WI38 (cell line): ENCODE data around the gene ETF1.
A peak's percentile ranks its signal among the peaks of the same experiment; 100 is the strongest.

Source experiments
- H3K4me3 ChIP-seq: 2 replicates; pipeline ENCODE4 v1.5.1; 2011; ENCODE audit warnings: low read depth, mild to moderate bottlenecking, control low read depth, low read length
- TF ChIP-seq, protein P1 (sequence below): IDR thresholded peaks from 2 replicates; pipeline ENCODE4 v1.5.1; 2012; ENCODE audit warnings: low read depth, mild to moderate bottlenecking, control low read depth, low read length

Gene ETF1

DNA sequence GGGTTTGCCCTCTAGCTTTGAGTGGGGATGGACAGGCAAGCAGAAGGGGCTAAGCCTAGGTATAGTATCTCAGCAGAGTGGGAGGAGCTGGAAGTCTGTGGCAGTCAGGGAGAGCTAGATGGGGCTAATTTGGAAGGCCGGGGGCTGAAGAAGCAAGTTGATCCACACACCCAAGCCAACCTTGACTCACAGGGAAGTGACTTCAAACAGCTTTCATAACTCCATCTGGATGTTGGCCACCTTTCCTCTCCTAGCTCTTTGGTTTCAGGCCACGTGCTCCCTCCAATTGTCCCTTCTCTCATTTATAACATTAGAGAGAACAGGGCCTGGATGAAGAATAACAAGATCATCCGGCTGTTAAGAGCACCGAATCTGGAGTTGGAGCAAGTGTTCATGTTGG, 40.9 kb downstream of the ETF1 start:
- H3K4me3 ChIP-seq, result no peak overlapping the region
- TF ChIP-seq, protein P1, sequence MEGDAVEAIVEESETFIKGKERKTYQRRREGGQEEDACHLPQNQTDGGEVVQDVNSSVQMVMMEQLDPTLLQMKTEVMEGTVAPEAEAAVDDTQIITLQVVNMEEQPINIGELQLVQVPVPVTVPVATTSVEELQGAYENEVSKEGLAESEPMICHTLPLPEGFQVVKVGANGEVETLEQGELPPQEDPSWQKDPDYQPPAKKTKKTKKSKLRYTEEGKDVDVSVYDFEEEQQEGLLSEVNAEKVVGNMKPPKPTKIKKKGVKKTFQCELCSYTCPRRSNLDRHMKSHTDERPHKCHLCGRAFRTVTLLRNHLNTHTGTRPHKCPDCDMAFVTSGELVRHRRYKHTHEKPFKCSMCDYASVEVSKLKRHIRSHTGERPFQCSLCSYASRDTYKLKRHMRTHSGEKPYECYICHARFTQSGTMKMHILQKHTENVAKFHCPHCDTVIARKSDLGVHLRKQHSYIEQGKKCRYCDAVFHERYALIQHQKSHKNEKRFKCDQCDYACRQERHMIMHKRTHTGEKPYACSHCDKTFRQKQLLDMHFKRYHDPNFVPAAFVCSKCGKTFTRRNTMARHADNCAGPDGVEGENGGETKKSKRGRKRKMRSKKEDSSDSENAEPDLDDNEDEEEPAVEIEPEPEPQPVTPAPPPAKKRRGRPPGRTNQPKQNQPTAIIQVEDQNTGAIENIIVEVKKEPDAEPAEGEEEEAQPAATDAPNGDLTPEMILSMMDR, result no peak

DNA sequence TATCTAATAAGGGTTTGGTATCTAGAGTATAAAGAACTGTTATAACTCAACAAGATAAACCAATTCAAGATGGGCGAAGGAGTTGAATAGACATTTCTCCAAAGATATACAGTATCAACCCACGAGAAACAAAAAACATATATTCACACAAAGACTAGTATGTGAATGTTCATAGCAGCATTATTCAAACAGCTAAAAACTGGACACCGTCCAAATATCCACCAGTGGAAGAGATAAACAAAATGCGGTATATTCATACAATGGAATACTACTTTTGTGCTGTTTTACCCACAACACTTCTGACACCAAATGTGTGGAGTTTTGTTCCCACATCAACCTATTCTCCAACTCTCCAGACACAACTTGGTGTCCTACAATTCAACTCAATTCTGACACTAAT, 44.7 kb downstream of the ETF1 start:
- TF ChIP-seq, protein P1, result no peak
- no peak overlapping the region for H3K4me3 ChIP-seq

DNA sequence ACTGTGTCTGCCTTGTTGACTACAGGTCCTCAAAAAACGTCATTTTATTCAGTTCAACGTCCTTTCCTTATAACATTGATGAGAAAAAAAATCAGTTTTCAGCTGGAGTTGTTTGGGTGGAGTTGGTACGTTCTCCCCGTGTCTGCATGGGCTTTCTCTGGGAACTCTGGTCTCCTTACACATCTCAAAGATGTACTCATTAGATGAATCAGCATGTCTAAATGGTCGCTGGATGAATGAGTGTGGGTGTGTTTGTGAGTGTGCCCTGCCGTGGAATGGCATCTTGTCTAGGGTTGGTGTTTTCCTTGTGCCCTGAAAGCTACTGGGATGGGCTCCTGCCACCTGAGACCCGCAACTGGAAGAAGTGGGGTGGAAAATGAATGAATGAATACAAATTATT, 47.7 kb downstream of the ETF1 start:
- TF ChIP-seq, protein P1, result no peak
- no peak overlapping the region for H3K4me3 ChIP-seq

DNA sequence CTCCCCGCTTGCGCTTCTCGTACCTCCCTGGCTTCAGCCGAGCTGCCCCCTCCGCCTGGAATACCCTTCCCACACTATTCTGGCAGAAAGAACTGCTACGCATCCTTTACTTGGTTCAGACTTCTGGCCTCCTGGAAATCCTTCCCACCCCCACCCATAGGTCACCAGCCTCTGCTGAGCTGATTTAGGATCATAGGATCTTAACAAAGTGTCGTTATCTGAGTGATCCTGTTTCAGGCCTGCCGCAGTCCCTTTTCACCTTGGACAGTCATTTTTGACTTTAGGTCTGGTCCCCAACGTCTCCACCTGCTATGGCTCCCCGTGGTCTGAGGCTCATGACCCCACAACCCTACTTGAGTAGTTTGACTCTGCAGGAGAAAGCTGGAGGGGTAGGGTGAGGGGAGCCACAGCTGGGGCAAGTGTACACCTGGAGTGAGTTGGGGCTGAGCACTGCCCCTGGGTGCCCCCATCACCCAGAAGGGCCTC, 50.4 kb downstream of the ETF1 start:
- TF ChIP-seq, protein P1, result no peak
- peak overlapping the region; percentile 61 for H3K4me3 ChIP-seq

DNA sequence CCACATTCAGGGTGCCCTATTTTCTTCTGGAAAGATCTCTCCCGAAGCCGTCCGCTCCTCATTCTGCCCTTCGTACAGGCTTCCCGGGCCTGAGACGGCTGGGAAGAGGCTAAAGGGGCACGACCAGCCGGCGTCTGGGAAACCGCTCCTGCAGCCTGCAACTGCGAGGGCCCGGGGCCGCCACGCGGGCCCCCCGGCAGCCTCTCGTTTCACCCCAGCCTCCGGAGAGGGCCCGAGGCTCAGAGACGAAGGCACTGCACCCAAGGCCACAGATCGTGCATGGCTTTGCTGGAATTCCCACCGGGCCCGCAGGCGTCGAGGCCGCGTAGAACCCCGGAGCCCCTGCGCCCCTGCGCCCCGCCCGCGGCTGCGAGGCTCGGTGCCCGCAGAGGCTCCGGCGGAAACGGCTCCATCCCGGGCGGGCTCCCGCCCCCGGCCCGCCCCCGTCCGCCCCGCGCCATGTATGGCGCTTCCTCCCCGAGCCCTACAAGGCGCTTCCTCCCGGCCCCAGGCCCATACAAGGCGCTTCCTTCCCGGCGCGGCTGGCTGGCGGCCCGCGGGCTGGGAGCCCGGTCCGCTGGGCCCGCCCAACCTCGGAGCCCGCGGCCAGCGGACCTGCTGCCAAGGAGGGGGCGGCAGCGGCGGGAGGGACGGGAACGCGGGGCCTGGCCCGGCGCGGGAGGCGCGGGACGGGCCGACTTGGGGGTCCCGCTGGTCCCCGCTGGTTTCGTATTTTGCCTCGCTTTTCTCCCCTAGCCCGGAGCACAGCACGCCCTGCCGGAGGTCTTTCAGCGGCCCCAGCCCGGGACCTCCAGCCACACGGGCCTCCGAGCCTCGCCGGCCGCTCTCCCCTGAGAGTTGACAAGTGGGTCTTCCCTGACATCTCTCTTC, 51.1 kb downstream of the ETF1 start:
- H3K4me3 ChIP-seq, result peak overlapping the region; percentile 61
- TF ChIP-seq, protein P1, result no peak

DNA sequence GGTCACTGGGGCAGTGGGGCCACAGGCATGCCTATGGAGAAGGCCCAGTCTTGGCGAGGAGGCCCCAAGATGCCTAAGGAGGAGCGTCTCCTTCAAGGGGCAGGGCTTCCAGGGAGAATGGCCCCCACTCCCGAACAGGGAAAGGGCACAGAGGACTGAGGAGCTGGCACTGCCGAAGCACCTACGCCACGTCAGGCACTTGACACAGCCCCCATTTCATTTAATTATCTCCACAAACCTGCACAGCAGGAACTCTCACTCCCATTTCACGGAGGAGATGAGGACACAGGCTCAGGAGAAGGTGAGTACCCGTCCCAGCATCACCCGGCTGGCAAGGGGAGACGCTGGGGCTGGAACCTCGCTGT, 51.8 kb downstream of the ETF1 start:
- H3K4me3 ChIP-seq, result peak overlapping the region; percentile 56
- TF ChIP-seq, protein P1, result no peak

DNA sequence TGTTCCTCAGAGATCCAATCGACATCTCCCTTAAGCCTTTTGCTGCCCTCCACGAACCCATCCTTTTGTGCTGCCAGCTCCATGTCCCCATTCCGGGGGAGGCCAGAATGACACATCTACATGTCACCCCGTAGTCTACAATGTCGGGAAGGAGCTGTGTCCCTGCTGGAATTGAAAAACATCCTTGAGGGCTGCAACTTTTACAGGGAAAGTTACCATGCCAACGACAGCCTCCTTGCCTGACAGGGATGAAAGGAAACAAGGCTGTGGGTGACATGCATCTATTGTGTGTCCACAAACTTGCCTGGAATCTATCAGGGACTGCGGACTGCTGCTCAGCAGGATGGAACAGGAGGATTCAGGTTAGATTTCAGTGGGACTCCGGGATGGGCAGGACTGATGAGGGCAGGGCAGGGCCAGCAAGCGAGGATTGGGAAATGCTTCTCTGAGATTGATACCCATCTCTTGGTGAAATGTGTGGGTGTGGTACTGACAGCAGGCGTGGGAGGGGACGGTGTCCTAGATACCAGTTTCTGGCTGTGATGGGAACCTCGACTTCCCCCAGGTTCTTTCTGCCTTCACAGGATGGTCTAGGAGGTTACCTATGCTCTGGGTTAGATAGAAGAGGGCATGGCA, 52.3 kb downstream of the ETF1 start:
- TF ChIP-seq, protein P1, result no peak
- H3K4me3 ChIP-seq, result no peak overlapping the region
